Osteoblast (primary cell): ENCODE data around the gene CIB4. TPM values are rescaled to one million over a fixed set of nuclear protein-coding genes. Genes with fewer than 3 reads are reported as not detected.

Experiments used
- DNase-seq: peaks from one replicate; pipeline ENCODE4 v3.0.0; 2011; ENCODE audit warnings: low spot score, mixed read lengths; ENCODE audit not compliant: insufficient read length; ENCODE audit errors: missing footprints
- H2AFZ ChIP-seq: 2 replicates; pipeline ENCODE4 v1.6.0; 2011; ENCODE audit warnings: mild to moderate bottlenecking, low read length
- H3K27ac ChIP-seq: 2 replicates; pipeline ENCODE4 v1.5.1; 2011; ENCODE audit warnings: mild to moderate bottlenecking, low read depth, low read length, moderate library complexity
- H3K27me3 ChIP-seq: 2 replicates; pipeline ENCODE4 v1.6.0; 2012; ENCODE audit warnings: mild to moderate bottlenecking, control low read depth, inconsistent platforms, low read length, moderate library complexity; ENCODE audit not compliant: insufficient read depth
- H3K36me3 ChIP-seq: 2 replicates; pipeline ENCODE4 v1.5.1; 2011; ENCODE audit warnings: mild to moderate bottlenecking, low read length, control low read depth, moderate library complexity; ENCODE audit not compliant: insufficient read depth
- H3K4me1 ChIP-seq: 2 replicates; pipeline ENCODE4 v1.5.1; 2011; ENCODE audit warnings: mild to moderate bottlenecking, low read length, control low read depth, moderate library complexity; ENCODE audit not compliant: insufficient read depth
- H3K4me2 ChIP-seq: 2 replicates; pipeline ENCODE4 v1.6.0; 2011; ENCODE audit warnings: mild to moderate bottlenecking, low read length; ENCODE audit not compliant: insufficient read depth
- H3K4me3 ChIP-seq: fragments of 200-600 bp; sonication (generic); 3 replicates; pipeline ENCODE4 v1.5.1; 2012; ENCODE audit warnings: mild to moderate bottlenecking, low read length, inconsistent platforms; ENCODE audit not compliant: insufficient read depth
- H3K79me2 ChIP-seq: 2 replicates; pipeline ENCODE4 v1.6.0; 2012; ENCODE audit warnings: mild to moderate bottlenecking, low read length, control low read depth, inconsistent platforms; ENCODE audit not compliant: insufficient read depth
- H3K9me3 ChIP-seq: 2 replicates; pipeline ENCODE4 v1.5.1; 2011; ENCODE audit warnings: low read depth, low read length, control low read depth
- H4K20me1 ChIP-seq: 2 replicates; pipeline ENCODE4 v1.6.0; 2012; ENCODE audit warnings: mild to moderate bottlenecking, low read length, control low read depth; ENCODE audit not compliant: insufficient read depth
- total RNA-seq: library from RNA; depleted of rRNA; stranded (reverse); fragments of >200 nt; gene quantifications from 2 replicates; pipeline ENCODE4 v1.2.3, GENCODE V29; 2012
- TF ChIP-seq, protein P1 (sequence below): IDR thresholded peaks from 2 replicates; pipeline ENCODE4 v1.5.1; 2011; ENCODE audit warnings: mild to moderate bottlenecking, low read depth, low read length, moderate library complexity; ENCODE audit errors: extremely low read depth

Gene CIB4
- total RNA-seq, 1 donor: not detected

DNA sequence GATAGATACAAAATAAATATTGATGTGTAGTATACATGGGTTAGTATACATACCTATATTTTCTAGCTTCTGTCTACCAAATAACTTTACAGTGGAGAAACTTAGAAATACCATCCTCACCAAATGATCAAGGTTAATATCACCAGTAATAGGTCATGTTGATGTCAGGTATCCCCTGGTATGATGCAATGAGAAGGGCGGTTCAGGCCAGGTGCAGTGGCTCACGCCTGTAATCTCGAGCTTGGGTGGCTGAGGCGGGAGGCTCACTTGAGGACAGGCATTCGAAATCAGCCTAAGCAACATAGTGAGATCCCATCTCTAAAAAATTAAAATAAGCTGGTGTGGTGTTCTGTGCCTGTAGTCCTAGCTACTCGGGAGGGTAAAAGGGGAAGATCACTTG, 38.6 kb downstream of the CIB4 start:
- Histone ChIP-seq H2AFZ (no peak overlapping the region), H3K4me2 (no peak overlapping the region), H3K79me2 (no peaks in the 10 kb centered on the region), H4K20me1 (no peaks in the 10 kb centered on the region), H3K4me3 (no peak overlapping the region), H3K27ac (no peak overlapping the region), H3K36me3 (no peaks in the 10 kb centered on the region), H3K4me1 (no peaks in the 10 kb centered on the region), H3K27me3 (peaks cover 32% of the 10 kb centered on the region), H3K9me3 (no peaks in the 10 kb centered on the region)
- no peak for DNase-seq
- TF ChIP-seq, protein P1, sequence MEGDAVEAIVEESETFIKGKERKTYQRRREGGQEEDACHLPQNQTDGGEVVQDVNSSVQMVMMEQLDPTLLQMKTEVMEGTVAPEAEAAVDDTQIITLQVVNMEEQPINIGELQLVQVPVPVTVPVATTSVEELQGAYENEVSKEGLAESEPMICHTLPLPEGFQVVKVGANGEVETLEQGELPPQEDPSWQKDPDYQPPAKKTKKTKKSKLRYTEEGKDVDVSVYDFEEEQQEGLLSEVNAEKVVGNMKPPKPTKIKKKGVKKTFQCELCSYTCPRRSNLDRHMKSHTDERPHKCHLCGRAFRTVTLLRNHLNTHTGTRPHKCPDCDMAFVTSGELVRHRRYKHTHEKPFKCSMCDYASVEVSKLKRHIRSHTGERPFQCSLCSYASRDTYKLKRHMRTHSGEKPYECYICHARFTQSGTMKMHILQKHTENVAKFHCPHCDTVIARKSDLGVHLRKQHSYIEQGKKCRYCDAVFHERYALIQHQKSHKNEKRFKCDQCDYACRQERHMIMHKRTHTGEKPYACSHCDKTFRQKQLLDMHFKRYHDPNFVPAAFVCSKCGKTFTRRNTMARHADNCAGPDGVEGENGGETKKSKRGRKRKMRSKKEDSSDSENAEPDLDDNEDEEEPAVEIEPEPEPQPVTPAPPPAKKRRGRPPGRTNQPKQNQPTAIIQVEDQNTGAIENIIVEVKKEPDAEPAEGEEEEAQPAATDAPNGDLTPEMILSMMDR: no peak

DNA sequence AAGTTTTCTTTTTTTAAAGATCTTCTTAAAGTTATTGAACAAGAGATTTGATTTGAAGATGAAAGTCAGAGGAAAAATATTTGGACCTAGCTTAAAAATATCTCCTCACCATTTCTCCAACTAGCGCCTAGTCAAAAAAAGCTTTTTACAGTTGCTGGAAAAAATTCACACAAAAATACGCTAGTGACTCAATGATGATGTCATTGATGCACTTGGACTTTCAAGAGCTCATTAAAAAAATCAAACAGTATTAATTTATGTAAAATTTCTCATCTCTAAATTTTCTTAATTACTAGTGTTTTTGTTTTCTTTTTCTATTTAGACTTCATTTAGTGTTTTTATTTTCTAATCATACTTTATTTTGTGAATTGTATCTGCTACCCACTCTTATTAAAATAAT, 41.8 kb downstream of the CIB4 start:
- no peak overlapping the region for H3K27ac ChIP-seq
- no peak overlapping the region for H3K4me2 ChIP-seq
- H4K20me1 ChIP-seq: no peaks in the 10 kb centered on the region
- no peak overlapping the region for H3K4me3 ChIP-seq
- no peaks in the 10 kb centered on the region for H3K4me1 ChIP-seq
- no peaks in the 10 kb centered on the region for H3K79me2 ChIP-seq
- no peak for DNase-seq
- H2AFZ ChIP-seq: no peak overlapping the region
- H3K27me3 ChIP-seq: peaks cover 48% of the 10 kb centered on the region
- H3K36me3 ChIP-seq: no peaks in the 10 kb centered on the region
- H3K9me3 ChIP-seq: no peaks in the 10 kb centered on the region
- TF ChIP-seq, protein P1: no peak

DNA sequence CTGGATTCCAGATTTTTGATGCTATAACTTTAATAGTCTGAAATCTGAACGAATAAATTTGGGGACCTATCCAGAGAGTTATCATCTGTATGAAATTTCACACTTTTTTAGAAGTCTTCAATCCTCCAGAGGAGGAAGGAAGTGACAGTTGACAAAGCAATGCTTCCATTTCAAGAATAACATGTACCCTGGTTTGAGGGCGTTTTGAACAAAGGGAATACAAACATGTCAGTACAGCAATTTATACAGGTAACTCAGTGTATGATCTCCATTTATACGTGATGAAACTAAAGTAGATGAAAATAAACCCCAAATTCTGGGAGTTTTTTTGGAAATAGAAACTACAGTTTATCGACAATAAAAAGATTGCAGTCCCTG, 42.2 kb downstream of the CIB4 start:
- Histone ChIP-seq H2AFZ (no peak overlapping the region), H3K27ac (no peak overlapping the region), H3K79me2 (no peaks in the 10 kb centered on the region), H3K36me3 (no peaks in the 10 kb centered on the region), H3K9me3 (no peaks in the 10 kb centered on the region), H4K20me1 (no peaks in the 10 kb centered on the region), H3K4me1 (no peaks in the 10 kb centered on the region), H3K4me3 (no peak overlapping the region), H3K4me2 (no peak overlapping the region), H3K27me3 (peaks cover 49% of the 10 kb centered on the region)
- no peak for DNase-seq
- TF ChIP-seq, protein P1: no peak

DNA sequence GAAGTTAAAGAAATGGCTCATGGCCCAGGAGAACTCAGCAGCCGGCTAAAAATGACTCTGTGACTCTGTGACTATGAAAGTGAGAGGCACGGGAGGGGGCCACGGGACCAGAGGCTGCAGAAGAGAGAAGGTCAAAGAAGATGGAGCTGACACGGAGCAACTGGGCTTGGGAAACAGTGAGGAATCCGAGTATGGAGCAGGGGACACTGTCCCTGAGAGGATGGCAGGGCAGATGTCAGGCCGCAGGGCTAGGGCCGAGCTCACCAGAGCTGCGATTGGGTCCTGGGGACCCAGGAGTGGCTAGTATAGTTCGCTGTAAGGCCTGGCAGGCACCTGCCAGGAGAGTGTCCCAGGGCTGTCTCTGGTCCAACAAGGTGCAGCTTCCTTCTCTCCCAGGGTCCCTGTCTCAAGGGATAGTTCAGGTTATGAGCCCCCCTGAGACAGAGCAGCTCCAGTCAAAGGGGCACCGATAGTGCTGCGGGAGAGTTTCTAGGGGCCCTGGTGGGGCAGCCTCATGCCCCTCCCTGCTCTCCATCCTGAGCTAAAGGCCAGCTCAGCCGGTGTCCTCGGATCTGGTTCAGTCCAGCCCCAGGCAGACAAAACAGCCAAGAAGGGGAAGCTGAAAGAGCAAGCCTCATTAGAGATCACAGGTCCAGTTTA, 42.7 kb downstream of the CIB4 start:
- Histone ChIP-seq H3K4me2 (no peak overlapping the region), H3K27me3 (peaks cover 49% of the 10 kb centered on the region), H3K4me3 (no peak overlapping the region), H4K20me1 (no peaks in the 10 kb centered on the region), H3K9me3 (no peaks in the 10 kb centered on the region), H3K36me3 (no peaks in the 10 kb centered on the region), H3K27ac (no peak overlapping the region), H2AFZ (no peak overlapping the region), H3K4me1 (no peaks in the 10 kb centered on the region), H3K79me2 (no peaks in the 10 kb centered on the region)
- TF ChIP-seq, protein P1: no peak
- no peak for DNase-seq
